ENCODE results near the gene HBP1.
"Not testable (repeated sequence)": the region's sequence is repeated elsewhere in the genome, so short reads cannot be mapped to it uniquely, and the experiment has no call there.

Gene HBP1

DNA sequence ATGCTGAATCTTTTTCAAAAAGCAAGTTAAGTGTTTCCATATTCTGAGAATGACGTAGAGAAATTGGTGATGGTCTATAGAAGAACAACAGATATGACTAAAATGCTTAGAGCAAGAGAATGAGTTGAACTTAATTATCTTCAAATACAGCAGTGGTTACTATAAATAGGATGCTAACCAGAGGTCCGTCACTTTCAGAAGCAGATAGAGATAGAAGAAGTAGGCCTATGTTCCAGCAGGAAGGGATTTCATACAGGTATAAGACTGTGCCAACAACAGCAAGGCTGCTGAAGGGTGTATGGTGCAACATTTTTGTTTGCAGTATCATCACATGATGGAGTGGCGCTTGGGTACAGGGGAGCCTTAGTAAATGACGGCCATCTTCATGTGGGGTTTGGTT lies 68.6 kb downstream of the HBP1 start:
- FAIRE-seq, result no peak
- no peak for DNase-seq (ENCODE audit: insufficient read length, low spot score)
- TF ChIP-seq POLR2A (IDR thresholded peaks at IDR 0.05; ENCODE audit: low read depth, low read length), result no peak

- no peak for TF ChIP-seq POLR2A (IDR thresholded peaks at IDR 0.05; ENCODE audit: low read depth, low read length)
- no peak for DNase-seq (ENCODE audit: insufficient read length, low spot score)
- FAIRE-seq, result no peak
These were observed 73.5 kb downstream of the HBP1 start for GRCh38 chr7:107242267-107242666.

GRCh38 chr7:107244613-107245012 lies 75.8 kb downstream of the HBP1 start:
- no peak for DNase-seq (ENCODE audit: insufficient read length, low spot score)
- no peak for TF ChIP-seq POLR2A (IDR thresholded peaks at IDR 0.05; ENCODE audit: low read depth, low read length)
- no peak for FAIRE-seq

DNA sequence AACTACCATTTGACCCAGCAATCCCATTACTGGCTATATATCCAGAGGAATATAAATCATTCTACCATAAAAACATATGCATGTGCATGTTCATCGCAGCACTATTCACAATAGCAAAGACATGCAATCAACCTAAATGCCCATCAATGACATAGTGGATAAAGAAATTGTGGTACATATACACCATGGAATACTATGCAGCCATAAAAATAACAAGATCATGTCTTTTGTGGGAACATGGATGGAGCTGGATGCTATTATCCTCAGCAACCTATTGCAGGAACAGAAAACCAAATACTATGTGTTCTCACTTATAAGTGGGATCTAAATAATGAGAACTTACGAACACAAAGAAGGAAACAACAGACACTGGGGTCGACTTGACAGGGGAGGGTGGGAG lies 78.0 kb downstream of the HBP1 start:
- DNase-seq (ENCODE audit: insufficient read length, low spot score); FAIRE-seq: not testable (repeated sequence)

GRCh38 chr7:107248551-107249316 lies 79.9 kb downstream of the HBP1 start:
- DNase-seq (ENCODE audit: insufficient read length, low spot score) (no peak), FAIRE-seq (no peak)
- no peak for TF ChIP-seq POLR2A (IDR thresholded peaks at IDR 0.05; ENCODE audit: low read depth, low read length)

DNA sequence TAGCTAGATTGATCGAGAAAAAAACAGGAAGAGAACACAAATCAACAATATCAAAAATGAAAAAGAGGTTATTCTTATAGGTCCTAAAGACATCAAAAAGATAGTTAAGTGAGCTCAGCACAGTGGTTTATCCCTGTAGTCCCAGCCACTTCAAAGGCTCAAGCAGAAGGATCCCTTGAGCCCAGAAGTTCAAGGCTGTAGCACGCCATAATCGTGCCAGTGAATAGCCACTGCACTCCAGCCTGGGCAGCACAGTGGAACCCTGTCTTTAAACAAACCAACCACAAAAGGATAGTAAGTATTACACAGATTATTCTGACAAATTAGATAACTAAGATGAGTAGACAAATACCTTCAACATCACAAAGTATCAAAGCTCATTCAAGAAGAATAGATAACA lies 83.2 kb downstream of the HBP1 start:
- DNase-seq (ENCODE audit: insufficient read length, low spot score) (no peak), FAIRE-seq (no peak)
- no peak for TF ChIP-seq POLR2A (IDR thresholded peaks at IDR 0.05; ENCODE audit: low read depth, low read length)

Data from H54 (cell line).